Smooth muscle cell of the brain vasculature (primary cell): ENCODE data around the gene TBC1D22A.
"Not testable (repeated sequence)": the region's sequence is repeated elsewhere in the genome, so short reads cannot be mapped to it uniquely, and the experiment has no call there.

Experiments used
- DNase-seq: peaks from one replicate; pipeline ENCODE4 v3.0.0-alpha.2; 2012; ENCODE audit warnings: low read depth, low spot score

TBC1D22A gene

DNA sequence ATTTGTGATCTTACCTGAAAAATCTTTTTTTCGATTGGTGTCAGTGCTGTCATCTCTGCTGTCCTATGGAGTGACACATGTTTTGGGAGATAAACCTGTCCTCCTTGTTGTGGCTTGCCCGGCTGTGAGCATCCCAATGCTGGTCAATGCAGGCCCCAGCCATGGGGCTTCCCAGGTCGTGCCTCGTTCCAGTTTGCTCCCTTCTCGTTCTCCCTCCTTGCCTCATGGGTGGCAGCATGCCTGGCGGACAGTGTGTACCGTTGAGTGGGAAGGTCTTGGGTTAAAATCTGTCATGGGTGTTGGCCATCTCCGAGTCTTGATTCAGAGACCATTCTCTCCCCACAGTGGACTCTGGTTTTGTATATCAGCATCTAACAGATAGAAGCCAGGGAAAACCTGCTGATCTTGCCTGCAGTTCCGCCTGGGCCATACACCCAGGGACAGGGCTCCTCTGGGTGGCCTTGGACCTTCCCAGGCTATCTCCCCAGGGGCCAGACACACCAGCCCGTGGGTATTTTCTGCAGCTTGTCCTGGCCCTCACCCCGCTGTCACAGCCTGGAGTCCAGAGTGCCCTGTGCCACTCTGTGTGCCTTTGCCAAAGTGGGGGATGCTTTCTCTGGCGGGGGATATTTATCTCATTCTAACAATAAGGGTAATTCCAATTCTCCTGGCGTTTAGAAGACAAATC is 208.1 kb downstream of the TBC1D22A start:
- DNase-seq, result no peak

DNA sequence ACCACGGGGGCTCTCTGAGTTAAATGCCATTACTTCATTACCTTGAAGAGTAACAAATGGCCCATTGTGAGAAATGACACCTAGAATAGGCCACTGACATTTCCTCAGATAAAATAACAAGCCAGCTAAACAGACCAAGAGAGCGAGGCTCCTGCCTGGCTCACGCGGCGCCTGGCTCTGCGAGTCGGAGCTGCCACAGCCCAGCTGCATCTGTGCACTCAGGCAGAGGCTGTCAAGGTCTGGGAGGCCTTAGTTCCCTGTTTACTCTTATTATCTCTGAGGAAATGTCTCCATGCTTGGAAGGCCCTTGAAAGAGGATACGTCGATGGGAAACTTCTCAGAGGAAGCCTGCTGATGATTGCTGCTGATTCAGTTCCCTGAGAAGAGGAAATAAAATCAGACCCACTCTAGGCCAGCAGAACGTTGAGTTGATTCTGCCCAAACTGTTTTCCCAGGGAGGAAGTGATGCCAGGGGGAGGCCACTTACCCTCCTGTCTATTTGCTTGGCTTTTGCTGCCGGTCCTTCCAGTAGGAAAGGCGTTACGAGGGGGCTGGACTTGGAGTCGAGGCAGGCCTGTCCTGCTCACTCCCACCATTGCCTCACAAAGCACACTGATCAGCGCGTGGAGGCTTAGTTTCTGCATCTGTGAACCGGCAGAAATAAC is 208.8 kb downstream of the TBC1D22A start:
- no peak for DNase-seq

DNA sequence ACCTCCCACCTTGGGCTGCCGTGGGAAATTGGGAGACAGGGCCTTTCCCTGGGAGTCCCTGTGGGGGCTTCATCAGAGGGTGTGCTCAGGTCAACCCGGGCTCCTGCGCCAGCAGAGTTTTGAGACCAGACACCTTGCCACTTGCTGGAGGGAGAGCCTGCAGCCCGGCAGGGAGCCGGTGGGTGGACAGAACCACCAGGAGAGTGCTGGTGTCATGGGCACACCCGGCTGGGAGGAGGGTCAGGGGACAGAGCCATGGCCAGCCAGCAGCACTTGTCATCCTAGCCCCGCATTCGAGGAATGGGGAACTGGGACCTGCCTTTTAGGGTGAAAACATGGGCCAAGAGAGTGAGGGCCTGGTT is 209.3 kb downstream of the TBC1D22A start:
- DNase-seq, result no peak

DNA sequence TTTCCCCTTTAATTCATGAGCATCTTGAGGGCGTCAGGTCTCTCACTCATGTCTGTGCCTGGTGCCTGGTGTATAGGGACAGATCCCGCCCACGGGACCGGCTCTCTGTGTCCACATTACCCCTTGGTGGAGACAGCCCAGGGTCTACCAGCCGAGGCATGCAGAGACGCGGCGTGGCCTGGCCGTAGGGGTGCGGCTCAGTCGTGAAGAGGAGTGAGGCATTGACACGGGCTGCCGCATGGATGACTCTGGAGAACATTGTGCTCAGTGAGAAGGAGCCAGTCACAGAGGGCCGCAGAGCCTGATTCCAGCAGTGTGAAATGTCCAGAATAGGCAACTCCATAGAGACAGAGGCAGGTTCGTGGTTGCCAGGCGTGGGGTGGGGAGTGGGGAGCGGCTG is 209.8 kb downstream of the TBC1D22A start:
- DNase-seq, result no peak

DNA sequence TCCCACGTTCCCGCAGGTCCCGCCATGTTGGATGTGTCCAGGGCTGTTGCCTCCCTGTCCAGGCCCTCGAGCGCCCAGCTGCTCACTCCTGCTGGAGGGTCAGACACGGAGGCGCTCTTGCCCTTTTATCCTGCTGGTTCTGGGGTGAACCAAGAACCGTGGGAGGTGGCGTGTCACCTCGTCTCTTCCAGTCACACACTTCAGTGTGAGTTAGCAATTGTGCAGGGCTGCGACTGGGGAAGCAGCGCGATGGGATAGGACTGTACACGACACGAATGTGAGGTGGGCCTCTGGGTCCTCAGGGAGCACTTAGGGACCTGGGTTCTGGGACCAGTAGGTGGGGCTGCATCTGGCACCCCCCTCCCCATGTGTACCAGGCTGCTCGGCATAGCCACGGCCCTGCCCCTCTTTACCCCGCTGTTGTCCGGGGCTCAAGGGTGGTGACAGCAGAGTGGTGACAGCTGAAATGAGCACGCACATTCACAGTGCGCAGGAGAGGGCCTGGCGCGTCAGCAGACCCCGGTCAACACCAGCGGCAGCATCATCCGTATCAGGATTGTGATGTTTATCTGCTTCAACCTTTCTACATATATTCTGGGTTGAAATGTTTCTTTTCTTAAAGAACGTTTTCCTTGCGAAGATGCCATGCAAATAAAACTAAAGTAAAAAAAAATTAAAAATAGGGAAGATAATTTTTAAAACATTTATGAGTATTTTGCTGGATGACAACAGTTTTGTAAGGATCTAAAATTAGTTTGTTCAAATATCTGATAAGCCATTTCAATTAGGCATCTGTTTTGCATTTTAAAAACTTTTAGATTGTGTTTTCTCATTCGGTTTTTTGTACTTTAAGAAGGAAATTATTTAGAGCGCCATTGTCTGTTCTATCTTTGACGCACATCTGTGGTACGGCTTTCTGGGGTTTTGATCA is 210.7 kb downstream of the TBC1D22A start:
- DNase-seq, result no peak

DNA sequence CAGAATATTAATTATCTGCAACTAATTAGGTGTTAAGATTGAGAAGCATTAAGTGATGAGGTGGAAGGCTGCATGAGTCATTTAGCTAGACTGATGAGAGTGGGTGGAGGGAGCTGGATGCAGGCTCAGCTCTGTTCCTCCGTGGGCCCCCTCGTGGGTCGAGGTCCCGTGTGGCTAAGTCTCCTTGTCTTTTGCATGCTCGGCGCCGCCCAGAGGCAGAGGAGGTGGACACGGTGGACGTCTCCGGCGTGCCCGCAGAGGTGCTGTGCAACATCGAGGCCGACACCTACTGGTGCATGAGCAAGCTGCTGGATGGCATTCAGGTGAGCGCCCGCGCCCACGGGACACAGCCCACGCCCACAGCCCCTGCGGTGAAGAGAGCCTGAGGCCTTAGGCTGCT is 211.6 kb downstream of the TBC1D22A start:
- no peak for DNase-seq

DNA sequence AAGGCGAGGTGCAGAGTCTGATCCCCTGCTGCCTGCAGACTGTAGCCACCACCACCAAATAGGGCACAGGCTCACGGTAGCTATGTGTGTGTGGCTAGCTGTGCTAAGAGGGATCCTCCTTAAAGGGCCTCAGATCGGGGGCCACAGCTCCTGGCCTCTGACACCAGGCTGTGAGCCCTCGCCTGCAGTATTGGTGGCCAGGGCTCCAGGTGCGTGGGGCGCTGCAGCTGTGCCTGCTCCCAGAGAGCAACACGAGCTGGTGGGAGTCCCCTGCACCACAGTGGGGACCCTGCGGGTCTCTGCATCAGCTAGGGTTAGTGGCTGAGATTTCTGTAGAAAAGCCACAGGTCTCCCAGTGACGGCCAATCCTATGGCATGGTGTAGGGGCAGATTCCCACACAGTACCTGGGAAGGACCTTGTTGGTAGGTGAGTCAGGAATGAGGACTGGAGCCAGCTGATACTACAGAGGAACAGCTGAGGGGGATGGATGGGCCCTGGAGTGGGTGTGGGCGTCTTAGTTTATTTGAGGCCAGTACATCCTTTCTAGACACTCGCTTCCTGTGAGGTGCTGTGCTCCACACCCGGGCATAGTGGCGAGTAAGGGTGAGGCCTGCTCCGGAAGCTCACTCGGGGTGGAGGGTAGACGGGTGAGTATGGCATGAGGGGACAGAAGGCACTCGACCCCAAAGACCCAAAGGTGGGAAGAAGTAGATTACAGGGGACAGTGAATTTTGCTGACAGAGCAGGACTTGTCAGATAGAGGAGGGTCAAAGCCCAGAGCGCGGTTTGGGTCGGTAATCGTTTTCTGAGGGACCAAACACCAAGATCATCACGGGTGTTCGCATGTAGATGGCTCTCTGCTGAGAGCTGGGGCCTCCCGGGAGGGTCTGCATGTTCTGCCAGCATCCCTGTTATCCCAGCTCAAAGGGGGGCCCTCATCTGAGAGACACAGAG is 212.5 kb downstream of the TBC1D22A start:
- DNase-seq, result no peak

DNA sequence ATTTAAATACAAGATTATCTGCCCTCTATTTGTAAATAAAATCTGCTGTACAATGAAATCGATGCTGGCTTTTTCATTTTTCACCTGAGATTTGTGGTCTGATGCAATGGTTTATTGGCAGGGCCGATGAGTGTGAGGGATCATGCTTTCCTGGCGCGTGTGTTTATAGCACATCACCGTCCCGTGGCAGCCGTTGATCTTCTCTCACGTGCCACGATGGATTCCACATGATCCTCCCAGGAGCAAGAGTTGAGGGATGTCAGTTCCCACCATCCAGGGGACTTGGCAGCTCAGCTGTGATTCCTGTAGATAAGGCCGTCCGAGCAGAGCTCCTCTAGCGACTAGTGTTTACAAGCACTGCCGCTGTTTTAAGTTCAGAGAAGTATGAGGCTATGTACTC is 213.7 kb downstream of the TBC1D22A start:
- DNase-seq, result no peak

DNA sequence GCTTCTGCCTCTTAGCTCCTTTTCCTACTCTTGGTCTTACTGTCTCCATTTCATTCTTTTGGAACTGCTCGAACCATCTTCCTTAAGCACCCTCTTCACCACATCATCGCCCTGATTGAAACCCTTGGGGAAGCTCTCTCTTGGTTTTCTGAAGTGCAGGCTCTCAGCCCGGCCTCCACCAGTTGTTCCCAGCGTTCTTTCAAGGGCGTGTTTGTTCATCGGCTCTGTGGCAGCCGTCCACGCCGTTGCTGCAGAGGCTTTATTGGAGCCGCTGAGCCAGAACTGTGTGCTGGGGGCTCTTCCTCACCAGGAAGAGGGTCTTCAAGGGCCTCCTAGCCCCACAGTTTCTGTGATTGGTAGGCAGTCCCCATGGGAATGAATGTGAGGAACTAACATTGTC is 214.1 kb downstream of the TBC1D22A start:
- no peak for DNase-seq

DNA sequence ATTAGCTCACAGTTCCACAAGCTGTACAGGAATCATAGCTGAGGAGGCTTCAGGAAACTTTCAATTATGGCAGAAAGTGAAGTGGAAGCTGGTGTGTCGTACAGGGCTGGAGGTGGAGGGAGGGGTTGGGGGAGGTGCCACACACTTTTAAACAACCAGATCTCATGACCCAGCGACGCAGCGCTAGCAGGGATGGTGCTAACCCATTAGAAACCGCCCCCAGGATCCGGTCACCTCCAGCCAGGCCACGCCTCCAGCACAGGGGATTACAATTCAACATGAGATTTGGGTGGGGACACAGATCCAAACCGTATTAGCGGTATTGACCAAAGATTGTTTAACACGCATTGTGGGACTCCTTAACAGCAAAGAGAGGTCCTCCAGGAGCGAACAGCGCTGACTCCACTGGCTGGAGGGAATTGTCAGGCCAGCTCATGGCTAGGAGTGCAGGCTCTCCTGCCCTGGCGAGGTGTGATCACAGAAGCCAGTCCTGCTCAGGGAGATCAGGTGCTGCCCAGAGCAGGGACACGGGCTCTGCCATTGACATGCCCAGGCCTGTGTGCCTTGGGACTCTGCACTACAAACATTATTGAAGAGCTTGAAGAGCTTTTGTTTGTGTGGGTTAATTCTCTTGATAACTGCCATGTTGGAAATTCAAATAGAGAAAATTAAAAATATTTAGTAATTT is 215.3 kb downstream of the TBC1D22A start:
- DNase-seq, result no peak

DNA sequence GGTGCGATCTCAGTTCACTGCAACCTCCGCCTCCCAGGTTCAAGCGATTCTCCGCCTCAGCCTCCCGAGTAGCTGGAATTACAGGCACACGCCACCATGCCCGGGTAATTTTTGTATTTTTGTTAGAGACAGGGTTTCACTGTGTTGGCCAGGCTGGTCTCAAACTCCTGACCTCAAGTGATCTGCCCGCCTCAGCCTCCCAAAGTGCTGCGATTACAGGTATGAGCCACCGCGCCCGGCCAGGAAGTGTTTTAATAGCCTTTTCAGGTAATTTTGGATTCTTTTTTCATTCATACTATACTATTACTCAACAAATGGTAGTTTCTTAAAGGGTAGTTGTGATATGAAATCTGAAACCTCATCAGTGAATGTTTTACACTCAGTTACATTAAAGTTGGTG is 216.2 kb downstream of the TBC1D22A start:
- not testable (repeated sequence) for DNase-seq

DNA sequence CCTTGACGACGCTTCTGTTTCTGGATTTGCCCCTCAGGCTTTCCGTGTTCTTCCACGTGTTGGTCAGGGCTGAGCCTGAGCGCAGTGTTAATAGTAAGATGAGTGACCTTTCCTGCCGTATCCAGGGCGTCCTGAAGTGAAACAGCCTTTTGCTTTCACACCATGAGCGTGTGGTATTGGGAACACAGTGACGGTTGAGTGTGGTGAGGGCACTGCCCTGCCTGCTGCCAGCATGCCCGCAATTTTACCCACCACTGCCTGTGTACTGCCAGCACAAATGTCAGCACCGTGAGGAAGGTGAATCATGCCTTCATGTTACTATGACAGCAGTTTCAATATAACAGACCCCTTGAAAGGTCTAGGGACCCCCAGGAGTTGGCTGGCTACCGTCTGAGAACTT is 217.1 kb downstream of the TBC1D22A start:
- DNase-seq, result no peak

DNA sequence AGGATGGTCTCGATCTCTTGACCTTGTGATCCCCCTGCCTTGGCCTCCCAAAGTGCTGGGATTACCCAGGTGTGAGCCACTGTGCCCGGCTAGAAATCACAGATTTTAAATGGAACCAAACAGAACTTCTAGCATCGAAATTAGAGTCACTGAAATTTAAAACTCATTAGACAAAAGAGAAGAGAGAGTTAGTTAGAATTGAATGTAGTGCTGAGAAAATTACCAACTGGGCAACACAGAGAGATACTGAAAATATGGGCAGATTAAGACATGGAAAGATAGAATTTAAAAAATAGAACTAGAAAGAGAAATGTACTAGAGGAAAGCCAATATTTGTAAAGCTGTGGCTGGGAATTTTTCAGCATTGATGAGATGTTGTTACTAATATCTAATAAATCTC is 217.9 kb downstream of the TBC1D22A start:
- DNase-seq, result no peak

DNA sequence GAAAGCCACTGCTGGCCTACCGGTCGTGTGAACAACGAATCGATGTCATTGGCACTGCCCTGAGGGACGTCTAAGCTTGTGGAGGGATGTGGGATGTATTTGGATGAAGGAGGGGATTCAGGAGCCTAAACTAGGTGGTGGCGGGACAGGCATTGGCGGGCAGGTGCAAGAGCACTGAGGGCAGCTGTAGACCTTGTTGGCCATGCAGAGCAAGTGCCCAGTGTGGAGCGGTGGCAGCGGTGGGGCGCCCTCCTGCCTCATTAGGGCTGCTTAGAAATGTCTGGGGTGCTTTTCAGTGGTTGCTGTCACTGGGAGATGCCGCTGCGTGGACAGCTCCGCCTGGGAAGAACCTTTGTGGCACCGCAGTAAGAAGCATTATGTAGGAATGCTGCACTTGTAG is 220.2 kb downstream of the TBC1D22A start:
- DNase-seq, result no peak

DNA sequence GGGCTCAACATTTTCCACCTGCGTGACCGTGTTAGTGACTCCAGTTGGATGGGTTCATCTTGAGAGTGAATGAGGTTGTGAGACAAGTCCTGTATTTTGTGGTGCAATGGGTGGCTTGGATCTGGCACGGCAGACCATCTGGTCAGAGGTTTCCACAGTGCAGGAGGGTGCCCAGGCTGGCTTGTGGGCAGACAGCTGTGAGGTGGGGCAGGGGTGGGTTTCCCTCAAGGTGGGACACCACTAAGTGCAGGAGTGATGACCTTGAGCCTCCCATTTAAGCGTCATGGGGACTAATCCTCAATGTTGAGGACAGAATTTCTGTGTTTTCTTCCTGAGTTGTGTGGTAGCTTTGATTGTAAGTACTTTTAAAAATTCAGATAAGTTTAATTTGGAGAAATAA is 220.6 kb downstream of the TBC1D22A start:
- no peak for DNase-seq

DNA sequence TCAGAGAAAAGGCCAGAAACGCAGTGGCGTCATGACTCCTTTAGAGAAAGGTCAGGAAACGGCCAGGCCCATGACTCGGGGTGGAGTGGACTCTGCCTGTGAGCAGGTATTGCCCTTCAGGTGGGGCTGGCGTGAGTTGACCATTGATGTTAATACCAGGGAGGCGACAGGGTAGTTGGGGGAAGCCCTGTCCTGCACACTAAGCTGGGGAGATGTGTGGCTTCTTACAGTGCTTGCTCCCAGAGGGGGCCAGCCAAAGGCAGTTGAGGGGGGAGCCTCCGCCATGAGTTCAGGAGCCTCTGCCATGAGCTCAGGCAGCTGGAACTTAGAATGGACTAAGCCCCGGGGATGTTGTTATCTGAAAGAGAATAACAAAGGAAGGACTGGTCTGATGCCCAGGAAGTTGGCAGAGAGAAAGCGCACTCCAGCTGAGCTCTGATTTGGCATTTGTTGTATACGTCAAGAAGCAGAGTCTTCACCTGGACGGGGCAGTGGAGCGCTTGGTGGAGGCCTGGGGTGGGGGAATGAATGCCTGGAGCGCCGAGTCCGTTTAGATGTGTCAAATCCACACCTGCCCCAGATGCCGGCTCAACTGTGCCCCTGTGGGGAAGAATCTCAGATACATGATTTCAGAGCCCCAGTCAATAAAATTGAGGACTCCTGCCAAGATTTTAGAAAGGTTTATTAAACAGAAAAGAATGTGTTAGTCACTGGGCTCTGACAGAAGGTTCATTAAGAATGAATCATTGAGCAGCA is 222.5 kb downstream of the TBC1D22A start:
- DNase-seq, result no peak

DNA sequence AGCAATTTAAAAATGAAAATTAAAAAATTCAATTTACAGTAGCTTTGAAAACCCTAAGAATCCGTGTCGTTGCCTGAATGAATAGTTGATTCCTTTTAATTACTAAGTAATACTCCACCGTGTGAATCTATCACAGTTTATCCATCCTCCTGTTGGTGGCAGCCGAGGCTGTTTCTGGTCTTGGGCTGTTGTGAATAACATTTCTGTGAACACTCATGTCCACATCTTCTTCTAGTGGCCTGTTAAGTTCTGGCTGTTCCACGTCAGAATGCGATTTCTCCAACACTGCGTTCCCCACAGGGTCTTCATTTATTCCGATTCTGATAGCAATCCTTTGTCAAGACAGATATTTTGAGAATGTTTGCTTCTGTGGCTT is 223.0 kb downstream of the TBC1D22A start:
- DNase-seq, result no peak

DNA sequence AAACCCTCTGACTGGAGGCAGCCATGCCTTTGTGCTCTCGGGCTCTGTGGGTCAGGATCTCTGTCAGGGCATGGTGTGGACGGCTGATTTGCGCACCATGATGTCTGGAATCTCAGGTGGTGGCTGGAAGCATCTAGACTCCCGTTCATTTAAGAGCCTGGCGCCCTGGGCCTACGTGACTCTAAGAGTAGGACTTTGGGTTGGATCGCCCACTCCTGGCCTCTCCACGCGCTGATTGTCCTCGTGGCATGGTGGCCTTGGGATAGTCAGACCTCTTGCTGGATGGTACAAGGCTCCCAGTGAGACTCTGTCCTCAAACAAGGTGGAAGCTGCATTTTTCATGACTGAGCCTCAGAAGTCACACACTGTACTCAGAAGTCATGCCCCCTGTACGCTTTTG is 224.3 kb downstream of the TBC1D22A start:
- no peak for DNase-seq

DNA sequence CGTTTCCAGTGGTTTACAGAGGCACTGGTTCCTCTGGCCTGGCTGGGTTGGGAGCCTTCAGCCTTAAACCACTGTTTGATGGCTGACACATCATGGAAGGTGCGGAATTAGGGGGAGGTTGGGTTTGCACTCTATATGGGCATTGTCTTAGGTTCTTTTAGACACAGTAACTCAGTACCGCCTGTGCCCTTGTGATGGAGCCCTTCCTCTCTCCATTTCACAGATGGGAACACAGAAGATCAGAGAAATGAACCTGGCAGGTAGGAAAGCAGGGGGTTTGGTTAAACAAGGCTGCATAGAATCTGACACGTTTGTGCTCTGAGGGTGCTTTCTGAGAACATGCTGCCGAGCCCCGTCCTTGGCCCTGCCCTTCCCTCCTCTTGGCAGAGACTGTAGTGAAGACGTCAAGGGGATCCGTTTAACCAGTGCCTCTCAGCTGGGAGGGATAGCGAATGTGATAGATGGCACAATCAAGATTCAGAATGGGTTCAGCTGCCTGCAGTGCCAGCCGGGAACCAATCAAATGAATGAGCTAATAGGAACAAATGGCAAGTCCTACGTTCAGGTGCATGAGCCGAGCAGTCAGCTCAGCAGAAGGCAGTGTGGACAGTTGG is 228.6 kb downstream of the TBC1D22A start:
- DNase-seq, result no peak

DNA sequence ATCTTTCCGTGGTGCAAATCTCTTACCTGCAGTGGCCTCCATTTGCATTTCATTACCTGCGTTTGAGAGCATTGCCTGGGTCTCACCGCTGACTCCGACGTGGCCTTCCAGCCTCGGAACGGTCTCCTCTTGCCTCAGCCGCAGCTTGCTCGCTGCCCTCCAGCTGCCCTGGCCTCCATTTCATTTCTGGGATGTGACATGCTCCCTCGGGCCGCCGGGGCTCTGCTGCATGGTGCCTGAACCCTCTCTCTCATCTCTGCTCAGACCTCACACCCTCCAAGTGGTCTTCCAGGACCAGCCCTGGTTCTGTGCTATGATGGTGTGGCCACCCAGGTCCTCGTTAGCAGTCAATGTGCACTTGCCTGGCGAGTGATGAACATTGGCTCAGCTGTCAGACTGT is 229.2 kb downstream of the TBC1D22A start:
- no peak for DNase-seq
